Activated CD4-positive, CD25-positive, alpha-beta regulatory T cell treated with anti-CD3 and anti-CD28 coated beads, Interleukin-2, amount 50 U/mL, for 24 hours (primary cell): ENCODE data around the gene TAS1R3.
A peak's percentile ranks its signal among the peaks of the same experiment; 100 is the strongest.
"Not testable (repeated sequence)": the region's sequence is repeated elsewhere in the genome, so short reads cannot be mapped to it uniquely, and the experiment has no call there.

Source experiments
- ATAC-seq, 2 donors: fragments of 150-1000 bp; cut with Tn5 transposase; one replicate each; pipeline ENCODE4 v1.10.0; 2021; ENCODE audit warnings: mild to moderate bottlenecking in 1 of 2, moderate library complexity in 1 of 2

Gene TAS1R3

GRCh38 chr1:1354271-1355247, 23.5 kb downstream of the TAS1R3 start:
- no peak for ATAC-seq

DNA sequence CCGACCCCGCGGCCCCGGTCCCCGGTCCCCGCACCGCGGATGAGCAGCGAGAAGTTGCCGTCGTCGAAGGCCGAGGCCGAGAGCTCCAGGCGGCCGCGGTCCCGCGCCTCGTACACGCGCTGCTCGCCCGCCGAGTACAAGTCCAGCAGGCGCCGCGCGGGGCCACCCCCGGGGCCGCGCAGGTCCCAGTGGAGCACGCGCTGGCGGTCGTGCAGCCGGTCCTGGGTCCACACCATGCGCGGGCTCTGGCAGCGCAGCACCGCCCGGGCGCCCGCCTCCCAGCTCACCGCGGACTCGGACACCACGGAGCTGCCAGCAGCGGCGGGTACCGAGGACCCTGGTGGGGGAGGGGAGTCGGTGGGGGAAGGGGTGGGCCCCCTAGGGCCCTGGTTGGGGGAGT, 24.3 kb downstream of the TAS1R3 start:
- peak in 1 of 2 donors; percentile 28 for ATAC-seq

DNA sequence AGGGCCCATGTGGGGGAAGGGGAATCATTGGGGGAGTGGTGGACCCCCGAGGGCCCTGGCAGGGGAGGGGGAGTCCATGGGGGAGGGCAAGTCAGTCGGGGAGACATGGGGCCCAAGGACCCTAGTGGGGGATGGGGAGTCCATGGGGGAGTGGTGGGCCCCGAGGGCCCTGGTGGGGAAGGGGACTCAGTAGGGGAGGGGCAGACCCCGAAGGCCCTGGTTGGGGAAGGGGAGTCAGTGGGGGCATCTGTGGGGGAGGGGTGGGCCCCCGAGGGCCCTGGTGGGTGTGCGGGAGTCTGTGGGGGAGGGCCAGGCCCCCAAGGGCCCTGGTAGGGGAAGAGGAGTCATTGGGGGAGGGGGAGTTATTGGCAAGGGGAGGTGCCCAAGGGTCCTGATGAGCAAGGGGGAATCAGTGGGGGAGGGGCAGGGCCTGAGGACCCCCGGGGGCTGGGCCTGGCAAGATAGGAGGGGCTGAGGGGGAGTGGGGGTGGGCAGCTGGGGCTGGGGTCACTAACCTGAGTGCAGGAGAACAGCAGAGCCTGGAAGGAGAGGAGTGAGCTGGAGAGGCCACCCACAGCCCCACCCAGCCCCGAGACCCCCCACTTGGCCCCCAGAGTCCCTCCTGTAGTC, 25.2 kb downstream of the TAS1R3 start:
- no peak for ATAC-seq

DNA sequence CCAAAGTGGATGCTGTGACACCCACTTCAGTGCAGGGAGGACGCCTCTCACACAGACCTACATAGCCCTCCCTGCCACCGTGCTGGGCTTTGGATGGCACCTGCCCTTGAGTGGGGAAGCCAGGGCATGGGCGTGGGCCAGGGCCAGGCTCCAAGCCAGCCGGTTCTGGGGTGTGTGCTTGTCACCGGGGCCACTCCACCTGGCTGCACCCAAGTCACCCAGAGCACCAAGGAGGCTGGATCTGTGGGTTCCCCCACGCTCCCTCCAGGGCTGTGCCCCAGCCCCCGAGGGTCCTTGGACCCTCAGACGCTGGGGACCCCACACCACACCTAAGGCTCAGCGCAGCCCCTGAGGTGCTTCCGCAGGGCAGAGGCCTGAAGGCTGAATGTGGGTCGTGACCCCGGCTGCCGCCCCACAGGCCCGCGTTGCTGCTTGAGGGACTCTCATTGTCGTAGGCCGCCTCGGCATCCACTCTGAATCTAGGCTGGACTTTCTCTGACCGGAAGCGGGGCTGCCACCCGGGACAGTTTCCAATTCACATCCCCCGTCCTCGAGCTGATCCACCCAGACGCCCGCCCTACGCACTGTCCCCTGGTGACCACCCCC, 25.8 kb downstream of the TAS1R3 start:
- ATAC-seq: no peak

DNA sequence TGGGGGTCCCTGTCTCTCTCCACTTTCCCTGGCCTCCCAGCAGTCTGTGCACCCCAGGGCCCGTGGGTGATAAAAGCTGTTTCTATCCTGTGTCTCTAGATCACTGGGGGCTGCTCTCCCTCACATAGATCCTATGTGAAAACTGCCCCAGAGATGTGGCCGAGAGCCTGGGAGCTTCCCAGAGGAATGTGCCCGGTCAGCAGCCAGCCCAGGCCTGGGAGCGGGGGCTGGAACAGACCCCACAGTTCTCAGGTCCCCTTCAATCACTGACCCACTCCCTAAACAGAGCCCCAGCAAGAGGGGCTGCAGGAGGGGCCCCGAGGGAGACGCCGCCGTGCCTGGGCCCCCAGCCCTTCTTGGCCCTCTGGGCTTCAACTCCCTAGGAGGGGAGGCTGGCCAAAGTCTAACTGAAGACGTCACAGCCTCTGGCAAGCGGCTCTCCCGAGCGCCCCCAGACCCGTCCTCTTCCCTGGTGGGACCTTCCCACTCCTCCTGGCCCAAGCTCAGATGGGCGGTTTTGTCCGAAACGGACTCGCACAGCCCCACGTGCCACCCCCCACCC, 26.9 kb downstream of the TAS1R3 start:
- no peak for ATAC-seq

DNA sequence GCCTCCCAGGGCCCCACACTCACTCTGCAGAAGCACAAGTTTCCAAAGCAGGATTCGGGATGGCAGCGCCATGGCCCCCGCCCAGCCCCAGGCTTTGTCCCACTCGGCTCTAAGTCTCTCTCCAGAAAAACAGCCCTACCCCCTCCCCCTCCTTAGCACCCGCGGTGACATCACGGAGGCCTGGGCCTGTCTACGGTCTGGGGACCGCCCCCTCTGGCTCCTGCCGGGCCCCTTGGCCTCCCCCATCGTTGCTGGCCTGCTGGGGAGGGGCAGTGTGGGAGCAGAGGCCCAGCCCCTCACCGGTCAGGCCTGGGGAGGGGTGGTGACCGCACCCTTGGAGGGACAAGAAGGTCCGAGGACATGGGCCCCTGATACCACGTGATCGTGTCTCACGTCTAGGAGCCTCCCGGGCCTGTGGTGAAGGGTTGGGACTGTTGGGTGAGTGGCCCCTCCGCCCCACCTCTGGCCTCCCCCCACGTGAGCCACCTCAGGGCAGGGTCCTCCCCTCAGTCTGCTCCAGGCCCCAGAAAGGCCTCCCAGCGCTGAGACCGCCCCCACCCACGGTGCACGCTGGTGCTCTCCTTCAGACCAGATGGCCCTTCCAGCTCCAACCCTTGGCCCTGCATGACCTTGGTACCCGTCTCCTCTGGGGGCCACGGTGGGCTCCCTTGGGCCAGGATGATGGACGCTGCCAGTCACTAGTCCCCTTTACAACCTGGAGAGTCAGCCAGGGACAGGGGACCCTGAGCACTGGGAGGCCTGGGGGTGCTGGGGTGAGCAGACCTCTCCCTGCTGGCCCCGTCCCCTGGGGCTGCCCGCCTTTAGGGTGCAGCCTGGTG, 27.6 kb downstream of the TAS1R3 start, which contains the start of gene MXRA8:
Gene MXRA8, minus strand, starts transcription at position 123 of the 839 bp plus-strand sequence. Its CDS starts 51 bp downstream, at position 72.
- ATAC-seq: no peak

- ATAC-seq: no peak
Observed at GRCh38 chr1:1359308-1359663, 28.2 kb downstream of the TAS1R3 start.

DNA sequence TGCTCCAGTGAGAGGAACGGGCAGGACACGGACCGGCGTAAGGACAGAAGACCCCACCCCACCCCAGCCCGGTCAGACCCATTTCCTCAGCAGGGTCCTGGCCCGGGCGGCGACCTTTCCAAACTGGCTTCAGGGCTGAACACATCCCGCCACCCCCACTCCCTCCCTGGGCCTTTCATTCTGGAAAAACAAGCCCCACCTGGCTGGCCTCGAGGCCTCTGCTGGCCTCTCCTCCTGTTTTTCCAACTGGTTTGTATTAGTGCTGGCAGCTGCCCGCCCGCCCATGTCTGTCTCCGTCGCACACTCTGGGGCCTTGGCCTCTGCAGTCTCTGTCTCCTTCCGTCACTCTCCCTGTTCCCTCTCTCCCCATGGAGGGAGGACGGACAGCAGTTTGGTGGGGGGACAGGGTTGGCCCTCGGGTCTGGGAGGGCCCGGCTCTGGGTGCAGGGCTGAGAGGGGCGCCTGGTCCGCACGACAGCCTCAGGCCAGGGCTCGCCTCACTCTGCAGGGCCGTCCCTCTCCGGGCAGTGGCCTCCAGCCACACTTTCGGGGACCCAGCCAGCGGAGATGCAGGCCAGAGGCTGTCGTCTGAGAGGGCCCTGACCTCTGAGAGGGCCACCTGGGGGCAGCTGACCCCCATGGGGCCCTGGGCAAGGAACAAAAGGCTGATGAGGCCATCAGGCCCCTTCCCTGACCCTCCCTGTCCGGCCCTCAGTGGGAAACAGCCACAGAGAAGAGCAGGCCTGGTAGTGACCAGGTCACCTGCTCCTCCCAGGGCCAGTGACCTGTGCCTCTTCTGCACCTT, 28.8 kb downstream of the TAS1R3 start:
- no peak for ATAC-seq

- ATAC-seq: no peak
Observed at GRCh38 chr1:1360506-1361169, 29.6 kb downstream of the TAS1R3 start.

GRCh38 chr1:1361233-1361981, 30.3 kb downstream of the TAS1R3 start:
- ATAC-seq: no peak

- no peak for ATAC-seq
Observed at GRCh38 chr1:1361982-1362423, 30.9 kb downstream of the TAS1R3 start.

- ATAC-seq: no peak
Observed at GRCh38 chr1:1364266-1364665, 33.2 kb downstream of the TAS1R3 start.

- ATAC-seq: no peak
Observed at GRCh38 chr1:1365875-1366698, 35.0 kb downstream of the TAS1R3 start.

DNA sequence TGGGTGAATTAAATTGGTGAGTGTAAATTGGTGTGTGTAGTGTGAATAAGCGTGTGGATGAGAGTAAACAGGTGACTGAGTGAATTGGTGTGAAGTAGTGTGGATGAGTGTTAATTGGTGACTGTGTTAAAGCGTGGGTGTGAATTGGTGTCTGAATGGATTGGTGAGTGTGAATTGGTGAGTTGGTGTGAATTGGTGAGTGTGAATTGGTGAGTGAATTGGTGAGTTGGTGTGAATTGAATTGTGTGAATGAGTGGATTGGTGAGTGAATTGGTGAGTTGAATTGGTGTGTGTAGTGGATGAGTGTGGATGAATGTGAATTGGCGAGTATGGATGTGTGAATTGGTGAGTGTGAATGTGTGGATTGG, 35.6 kb downstream of the TAS1R3 start:
- no peak for ATAC-seq

GRCh38 chr1:1367315-1367714, 36.2 kb downstream of the TAS1R3 start:
- ATAC-seq: no peak

DNA sequence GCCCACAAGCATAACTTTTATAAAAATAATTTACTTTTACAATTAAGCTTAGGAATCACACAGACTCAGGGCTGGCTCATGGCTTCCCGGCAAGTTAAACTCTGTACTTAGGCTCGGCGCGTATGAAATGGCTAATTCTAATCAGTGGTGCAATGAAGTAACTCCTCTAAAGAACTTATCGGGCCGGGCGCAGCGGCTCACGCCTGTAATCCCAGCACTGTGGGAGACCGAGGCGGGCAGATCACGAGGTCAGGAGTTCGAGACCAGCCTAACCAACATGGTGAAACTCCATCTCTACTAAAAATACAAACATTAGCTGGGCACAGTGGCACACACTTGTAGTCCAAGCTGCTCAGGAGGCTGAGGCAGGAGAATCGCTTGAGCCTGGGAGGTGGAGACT, 39.0 kb downstream of the TAS1R3 start:
- not testable (repeated sequence) for ATAC-seq

DNA sequence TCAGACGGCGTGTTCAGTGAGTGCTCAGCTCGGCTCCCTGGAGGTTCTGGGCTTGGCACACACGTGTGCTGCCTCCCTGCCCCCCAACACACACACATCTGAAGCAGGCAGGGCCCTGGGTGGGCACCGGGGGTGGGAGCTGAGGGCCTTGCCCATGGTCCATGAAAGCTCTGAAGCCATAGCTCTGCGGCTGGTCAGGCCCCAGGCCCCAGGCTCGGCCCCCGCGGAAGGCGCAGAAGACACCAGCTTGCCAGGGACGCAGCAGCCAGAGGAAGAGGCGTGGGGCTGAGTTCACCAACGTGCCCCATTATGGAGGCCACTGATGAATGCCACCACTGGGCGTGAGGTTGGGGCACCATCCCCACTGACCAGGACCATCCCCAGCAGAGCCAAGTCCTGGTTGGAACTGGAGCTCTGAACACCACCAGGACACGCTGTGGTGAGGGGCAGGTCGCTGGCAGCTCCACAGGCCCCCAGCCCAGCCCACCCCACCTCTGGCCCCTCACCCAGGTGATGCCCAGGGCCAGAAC, 39.8 kb downstream of the TAS1R3 start:
- ATAC-seq: no peak

GRCh38 chr1:1371364-1371745, 40.3 kb downstream of the TAS1R3 start:
- ATAC-seq: no peak
